KG1 (cell line): Measurements from ENCODE around the gene WIPF2.

ENCODE experiments used
- DNase-seq: peaks from one replicate; lab custom pipeline; 2025; lab: John Stamatoyannopoulos, UW

WIPF2 gene

DNA sequence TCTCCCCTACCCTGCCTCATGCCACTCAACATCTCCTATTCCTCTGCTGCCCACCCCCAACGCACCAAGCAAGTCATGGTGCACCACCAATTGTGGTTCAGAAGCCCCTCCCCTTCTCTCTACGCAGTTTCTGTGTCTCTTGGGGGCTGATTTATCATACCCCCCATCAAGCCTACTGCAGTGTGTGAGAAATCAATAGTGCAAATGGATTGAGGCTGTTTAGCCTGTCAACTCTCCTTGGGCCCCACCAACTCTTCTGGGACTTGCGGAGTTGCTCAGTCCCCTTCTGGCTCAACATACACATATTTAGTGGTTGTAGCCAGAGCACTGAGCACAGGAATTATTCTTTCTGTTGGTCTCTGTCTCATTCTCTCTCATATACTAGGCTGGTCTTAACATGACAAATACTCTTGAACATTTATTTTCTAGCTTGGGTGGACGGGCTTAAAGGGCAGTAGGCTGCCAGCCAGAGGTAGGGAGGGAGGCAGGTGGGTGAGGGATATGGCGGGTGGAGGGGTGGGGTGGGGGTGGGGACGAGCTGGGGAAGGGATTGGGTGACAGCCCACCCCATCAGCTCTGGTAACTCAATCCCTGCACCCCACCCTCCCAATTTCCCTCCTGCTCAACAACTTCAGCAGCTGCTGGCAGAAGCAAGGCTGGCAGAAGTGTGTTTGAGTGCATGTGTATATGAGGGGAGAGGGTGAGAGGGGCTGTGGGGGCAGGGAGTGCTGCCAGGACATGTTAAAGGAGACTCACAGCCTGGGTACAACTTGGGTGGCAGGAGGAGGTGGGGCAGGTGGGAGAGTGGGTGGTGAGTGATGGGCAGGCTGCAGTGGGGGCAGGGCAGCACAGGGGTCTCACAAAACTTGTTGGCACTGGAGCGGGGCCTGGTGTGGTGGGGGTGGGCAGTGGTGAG is 94.8 kb downstream of the WIPF2 start:
- DNase-seq: no peak

DNA sequence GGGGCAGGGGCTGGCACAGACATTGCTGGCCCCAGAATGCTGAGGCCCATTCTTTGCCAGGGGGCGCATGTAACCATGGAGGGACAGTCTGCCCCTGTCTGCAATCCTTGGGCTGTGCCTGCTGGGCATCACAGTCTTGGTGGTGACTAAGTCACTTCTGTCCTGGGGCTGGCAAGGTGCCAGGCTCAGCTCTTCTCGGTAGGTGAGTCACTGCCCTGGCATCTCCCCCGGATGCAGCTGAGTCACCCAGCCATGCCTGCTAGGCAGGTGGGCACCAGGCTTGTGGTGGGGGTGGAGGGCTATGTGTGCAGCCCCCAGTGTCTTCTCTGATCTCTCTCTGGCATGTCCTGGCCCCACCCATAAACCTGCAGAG is 95.5 kb downstream of the WIPF2 start:
- DNase-seq: peak; percentile 26

DNA sequence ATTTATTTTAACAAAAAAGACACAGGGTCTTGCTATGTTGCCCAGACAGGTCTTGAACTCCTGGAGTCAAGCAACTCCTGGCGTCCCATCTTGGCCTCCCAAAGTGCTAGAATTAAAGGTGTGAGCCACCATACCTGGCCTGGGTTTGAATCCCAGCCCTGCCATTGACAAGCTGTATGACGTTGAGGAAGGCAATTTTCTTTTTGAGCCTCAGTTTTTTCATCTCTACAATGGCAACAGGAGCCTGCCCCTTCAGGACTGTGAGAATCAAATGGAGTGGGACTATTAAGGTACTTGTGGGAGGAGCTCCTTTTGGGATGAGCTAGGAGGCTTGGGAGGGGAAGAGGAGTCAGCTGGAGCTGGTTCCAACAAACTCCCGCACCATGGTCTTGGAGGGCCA is 96.1 kb downstream of the WIPF2 start:
- DNase-seq: no peak

DNA sequence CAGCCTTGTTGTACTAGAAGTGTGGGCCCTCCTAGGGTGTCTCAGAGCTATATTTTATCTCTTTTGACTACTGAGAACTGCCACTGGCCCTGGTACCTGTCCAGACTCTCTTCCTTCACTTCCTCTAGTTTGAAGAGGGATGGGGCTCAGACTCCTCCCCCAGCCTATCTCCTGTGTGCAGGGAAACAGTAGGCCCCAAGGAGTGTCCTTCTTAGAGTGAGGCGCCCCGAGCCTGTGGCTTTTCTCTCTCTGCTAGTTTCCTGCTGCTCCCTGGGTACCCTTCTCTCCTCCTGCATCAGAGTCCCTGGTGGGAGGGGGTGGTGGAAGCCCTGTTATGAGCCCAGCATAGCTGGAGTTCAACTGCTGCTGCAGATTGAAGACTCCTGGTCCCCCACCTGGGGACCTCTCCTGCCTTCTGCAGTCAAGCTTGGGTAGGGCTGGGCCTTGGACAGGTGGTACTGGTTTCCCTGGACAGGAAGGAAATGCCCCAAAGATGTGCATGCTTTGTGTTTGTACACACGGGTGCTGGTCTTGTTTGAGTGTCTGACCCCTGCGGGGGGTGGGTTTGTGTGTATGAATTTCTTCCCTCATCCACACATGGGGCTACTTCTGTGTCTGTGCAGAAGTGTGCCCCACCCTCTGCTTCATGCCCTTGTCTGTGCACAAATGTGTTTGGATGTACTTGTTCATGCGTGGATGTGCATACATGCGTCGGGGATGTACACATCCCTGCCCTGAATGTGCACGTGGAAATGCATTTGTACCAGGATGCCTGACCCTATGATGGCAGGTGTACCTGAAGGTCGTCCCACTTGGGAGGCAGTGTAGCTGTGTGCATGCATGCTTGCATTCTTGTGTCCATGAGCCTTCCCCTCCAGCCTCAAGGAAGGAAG is 96.8 kb downstream of the WIPF2 start:
- DNase-seq: no peak

DNA sequence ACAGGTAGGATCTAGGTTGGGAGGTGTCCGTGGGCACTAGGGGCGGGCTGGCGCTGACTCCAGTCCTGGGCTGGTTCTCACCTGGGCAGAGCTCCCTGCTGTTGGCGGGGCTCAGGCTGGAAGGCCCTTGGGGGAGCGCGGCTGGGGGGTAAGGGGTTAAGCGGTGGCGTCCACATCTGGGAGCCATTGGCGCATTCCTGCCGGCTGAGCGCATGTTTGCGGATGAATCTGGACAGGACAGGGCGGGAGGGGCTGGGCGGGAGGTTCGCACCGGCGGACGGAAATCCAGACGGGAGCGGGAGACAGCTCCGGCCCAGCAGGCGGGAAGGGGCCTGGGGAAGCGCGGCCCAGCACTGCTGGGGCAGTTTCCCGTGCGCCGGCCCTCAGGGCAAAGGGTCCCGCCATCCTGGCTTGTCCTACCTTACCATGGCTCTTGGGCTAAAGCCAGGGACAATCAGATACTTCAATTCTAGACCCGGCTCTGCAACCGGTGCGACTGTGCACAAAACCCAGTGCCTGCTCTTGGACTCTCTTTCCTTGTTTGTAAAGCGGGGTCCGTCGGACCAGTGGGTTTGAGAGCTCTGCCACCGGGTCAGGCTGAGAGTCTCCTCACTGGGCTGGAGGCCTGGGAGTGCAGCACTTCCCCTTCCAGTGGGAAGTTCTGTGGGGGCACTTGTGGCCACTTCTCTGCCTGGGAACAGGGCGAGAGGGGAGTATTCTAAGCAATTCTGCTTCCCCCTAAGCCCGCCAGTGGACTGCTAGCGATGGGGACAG is 97.7 kb downstream of the WIPF2 start:
- DNase-seq: no peak

DNA sequence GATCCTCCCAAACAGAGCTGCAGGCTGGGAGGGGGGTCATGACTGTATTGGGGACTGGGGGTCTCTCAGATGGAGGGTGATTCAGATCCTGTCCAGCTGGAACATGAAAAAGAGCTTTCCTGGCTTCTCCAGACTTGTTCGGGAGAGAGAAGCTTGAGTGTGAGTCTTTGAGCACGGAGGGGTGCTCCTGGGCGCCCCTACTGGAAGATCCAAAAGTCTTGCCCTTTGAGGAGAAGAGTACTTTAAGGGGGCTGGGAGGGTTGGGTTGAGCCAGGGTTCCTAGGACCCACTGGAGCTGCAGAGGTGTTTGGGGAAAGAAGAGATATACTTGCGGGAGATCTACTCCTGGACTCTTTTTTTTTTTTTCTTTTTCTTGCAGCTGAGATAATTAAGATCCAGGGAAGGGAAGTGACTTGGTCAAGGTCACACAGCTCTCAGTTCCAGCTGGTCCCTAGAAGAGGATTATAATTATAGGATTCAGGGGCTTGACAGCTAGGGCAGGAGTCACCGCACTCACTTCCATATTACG is 98.3 kb downstream of the WIPF2 start:
- peak; percentile 41 for DNase-seq

DNA sequence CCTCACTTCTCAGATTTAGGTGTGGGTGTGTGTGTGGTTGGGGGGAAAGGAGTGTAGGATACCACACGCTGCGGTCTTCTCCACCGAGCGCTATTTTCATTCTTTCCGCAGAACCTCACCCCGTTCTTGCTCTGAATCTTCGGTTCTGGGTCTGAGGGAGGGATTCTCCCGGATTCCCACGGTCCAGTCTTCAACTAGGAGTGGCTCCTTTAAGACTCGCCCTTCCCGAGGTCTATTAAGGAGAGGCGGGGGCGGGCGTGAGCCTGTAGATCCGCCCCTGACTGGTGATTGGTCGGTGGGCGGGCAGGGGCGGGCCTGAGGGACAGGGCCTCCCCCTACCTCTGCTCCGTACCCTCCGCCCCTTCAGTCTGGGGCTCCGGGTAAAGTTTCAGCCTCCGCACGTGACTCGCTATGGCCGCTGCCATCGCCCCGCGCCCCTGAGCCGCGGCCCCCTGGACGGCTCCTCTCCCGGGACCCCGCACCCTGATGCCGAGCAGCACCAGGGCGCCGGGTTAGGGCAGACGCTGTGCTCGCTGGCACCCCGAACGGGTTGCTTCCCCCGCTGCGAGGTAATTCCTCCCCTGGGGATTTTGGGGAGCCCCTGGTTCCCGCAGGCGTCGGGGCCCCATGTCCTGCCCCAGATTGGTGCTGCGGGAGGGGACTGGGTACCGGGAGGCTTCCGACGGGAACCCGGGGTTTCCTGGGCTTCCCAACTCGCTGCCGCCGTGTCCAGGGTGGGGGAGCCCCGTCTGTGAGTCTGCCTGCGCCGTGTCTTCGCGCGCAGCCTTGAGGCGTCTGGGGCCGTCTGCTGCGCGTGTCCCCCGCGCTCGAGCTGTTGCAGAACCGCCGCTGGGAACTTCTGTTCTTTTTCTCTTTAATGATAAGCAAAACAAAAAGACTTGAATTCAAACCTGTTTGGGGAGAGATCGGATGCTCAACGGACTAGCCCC is 99.1 kb downstream of the WIPF2 start:
- DNase-seq: peak; percentile 91

DNA sequence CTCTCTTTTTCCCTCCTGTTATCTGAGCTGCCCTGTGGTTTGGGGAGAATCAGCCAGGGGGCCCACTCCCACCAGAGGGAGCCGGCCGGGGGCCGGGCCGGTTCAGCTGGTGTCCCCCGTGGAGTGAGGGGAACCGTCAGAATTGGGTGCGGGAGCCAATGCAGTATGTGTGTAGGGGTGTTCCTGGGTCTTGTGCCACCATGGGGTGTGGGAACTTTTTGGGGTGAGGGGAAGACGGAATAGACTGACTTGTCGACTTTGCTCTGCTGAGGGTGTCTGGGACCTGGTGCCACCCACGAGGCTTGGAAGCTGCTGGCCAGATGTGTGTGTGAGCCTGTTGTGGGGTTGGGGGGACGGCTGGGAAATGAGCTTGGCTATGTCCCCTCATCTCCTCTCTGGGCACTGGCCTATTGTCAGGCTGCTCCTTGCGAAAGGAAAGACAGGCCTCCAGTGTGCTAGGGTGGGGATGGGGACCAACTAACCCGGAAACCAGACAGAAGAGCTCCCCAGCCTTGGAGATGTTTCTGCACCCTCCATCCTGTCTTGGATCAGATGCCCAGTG is 99.8 kb downstream of the WIPF2 start:
- no peak for DNase-seq

DNA sequence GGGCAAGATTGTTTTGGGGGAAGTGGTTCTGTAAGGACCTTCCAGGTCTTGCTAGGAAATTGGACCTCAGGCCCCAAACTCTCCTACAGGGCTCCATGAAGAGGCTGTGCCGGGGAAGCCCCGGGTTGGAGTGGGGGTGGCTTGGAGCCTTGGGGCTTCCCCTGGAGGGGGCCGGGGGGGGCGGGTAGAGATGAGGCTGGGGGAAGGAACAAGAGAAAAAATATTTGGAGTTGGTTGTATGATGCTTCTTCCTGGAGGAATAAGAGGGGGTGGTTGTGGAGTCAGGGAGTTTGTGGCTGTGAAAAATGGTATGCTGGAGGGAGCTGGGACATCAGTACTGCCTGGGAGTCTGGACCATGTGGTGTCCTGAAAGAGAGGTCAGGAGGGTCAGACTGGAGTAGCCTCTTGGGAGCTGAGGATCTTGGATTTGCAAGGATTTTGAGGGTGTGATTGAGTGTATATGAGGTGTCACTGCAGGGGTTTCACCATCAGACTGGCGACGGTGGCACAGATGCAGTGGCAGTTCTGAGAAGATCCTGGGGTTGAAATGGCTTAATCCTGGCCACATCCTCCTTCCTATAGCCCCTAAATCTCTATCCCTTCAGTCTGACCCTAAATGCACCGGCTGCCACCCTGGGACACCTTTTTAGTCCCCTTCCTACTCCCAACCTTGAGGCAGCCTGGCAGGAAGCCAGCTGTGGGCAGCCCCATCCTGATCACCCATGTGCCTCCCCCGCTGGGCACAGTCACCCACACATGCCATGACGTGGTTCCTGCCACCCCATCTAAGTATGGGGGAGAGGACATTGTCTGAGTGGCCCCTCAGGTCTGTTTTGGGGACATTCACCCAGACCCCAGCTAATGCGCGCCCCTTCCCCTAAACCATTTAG is 100.8 kb downstream of the WIPF2 start:
- no peak for DNase-seq

DNA sequence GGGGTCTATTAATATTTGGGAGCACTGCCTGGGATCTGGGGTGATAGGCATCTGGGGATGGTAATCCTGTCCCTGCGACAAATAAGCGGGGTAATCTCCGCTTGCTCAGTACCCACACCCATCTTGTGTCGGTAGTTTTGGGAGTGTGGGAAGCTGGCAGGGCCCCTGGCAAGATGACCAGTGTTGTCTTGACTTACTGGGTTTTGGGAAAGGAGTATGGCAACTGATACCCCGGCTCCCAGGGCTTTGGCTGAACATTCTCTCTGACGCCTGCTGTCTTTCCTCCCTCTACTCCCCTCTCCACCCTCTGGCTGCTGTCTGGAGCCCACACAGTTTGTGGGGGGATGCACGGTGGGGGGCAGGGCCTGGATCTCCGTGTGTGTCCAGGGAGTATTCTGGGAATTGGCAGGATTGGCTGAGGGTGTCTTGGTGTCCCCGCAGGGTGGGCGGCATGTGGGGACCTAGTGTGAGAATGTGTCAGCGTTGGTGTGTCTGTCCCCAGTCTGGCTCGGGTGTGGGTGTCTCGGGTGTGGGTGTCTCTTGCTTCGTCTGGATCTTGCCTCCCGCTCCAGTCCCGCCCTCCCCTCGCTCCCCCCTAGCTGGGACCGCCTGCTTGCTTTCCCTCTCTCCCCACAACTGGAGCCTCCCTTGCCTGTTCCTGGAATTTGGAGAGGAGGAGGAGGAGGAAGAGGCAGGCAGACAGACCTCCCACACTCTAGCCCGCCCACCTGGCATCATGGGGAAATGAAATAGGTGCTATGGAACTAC is 101.8 kb downstream of the WIPF2 start:
- no peak for DNase-seq

DNA sequence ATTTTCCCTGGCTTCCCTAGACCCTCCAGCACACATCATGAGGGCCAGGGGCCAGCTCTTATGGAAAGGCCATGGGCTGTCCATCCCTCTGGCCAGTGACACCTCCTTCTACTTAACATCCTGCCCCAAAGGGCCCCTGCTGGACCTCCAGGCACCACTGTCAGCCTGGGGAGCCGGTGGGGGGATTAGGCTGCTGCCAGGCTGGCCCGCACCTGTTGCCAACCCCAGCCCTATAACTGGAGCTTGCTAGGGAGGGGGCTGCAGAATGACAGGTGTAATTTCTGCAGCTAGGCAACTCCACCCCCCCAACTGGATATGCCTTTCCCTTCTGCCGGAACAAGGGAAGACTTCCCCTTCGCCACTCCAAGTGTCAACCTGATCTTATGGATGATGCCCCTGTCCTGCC is 102.4 kb downstream of the WIPF2 start:
- DNase-seq: no peak

DNA sequence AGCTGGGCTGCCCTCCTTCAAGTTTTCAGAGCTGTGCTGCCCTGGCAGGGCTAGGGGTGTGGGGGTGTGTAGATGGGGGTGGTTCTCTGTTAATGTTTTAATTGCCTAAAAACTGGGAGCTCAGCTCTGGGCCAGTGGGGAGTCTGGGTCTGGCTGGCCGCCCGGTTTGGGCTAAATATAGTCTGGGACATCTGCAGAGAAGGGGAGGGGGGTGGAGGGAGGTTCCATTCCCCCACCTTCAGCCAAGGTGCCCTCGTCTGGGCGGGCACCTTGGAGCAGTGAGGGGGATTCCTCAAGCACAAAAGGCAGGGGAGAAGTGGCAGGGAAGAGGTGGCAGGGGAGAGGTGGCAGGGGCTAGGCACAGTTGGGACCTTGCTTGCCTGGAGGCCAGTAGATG is 102.9 kb downstream of the WIPF2 start:
- no peak for DNase-seq

DNA sequence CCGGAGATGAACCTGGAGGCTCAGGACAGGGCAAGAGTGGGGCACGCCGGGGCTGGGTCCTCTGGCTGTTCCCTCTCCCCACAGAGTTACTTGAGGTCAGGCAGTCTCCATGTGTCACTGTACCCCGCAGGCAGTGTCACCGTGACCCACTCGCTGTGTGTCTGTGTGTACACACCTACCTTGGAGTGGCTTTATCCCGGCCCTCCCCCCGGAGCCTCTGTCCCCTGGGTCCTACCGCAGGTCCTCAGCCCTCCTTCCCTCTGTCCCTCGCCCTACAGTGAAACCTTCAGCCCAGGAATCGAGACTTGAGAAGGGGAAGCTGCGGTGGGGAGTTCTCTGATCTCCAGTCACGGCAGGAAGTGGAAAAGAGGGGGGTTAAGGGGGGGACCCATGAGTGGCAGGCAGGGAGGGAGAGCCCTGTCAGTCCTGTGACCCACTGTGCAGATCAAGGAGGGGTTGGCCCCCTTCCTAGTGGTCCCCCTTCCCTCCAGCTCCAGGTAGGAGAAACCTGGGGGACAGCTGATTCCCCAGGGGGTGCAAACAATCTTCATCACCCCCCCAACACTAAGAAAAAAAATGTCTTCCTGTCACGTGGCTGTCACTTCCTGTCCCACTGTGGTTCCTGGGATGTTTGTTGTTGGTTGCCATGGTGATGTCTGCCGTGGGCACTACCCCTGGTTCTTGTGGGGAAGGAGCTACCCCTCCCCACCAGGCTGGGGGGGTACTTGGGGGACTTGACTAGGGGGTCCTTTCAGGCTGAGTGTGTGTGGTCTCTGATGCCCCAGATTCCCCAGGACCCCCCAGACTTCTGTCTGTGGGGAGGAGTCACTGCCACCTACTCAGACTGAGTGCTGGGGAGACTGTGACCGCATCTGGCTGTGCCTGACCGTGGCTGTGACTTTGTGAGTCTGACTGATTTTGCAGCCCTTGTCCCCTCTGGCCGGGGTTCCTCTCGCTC is 103.5 kb downstream of the WIPF2 start:
- DNase-seq: peak; percentile 96

DNA sequence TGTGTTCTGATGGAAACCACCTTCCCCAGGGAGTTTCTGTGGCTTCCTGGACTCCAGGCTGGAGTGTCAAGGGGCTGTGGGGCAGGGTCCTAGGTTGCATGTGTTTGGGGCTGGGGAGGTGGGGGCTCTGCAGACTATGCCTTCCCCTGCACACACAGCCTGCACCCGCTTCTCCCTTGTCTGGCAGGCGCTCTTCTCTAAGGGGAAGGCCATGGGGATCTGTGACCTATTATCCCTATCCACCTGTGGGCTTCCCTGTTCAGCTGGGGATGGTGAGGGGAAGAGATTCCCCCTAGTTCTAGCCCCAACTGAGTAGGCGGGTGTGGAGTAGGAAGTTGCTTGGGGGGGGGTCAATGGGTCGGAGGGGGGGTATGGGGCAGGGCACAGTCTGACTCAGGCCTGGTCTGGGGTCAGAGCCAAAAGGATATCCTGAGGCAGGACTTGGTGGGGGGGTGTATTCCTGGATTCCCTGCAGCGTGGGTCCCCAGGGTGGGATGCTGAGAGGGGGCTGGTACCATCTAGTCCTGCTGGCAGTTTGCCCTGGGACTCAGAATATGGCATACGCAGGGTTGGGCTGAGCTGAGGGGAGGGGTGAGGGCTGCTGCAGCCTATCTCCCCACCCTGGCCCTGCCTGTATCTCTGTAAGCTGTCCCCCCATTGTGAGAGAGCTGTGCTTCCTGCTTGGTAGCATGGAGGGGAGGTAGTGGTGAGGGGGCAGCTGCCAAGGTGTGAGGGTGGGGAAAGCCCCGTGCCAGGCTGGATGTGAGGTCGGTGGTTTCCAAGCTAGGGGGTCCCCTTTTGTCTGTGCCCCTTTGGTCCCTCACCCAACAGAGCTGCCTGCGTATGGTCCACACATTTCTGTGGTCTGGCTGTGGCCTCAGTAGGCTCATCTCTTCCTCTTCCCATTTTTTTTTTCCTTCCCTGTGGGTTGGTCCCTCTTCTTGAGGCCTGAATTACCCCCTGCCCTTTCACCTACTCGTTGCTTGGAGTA is 104.6 kb downstream of the WIPF2 start:
- DNase-seq: peak; percentile 27

DNA sequence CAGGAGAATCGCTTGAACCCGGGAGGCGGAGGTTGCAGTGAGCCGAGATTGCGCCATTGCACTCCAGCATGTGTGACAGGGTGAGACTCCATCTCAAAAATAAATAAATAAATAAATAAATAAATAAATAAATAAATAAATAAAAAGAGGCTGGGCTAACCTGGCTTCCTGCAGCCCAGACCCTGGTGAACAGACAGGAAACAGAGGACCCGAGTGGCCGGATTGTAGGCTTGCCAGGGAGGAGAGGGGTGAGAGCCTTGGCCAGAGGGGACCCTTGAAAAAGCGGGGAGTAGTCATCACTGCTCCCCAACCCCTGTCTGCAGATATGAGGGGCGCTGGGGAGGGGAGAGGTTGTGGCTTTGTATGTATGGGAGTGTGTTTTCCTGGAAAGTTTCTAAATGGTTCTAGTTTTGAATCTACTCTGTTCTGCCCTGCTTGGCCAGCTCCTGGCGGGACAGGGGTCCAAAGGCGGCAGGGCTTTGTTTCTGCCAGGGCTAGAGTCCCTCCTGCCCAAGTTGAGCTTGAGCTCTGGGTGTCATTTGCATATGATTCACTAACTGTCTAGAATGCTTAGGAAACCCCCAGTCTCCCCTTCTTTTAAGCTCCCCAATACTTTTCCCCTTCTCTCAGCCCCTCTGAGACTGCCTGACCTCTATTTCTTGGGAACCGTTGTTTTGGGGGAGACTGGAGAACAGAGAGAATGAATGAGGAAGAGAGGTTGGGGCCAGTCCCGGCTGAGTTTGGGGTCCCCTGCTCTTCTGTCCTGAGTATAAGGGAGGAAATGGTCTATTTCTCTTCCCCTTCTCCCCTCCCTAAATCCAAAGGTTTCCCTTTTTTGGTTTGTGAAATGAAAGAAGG is 106.3 kb downstream of the WIPF2 start:
- DNase-seq: no peak
